B cell (primary cell): ENCODE measurements around the gene KLHDC8A. TPM values are rescaled to one million over a fixed set of nuclear protein-coding genes. Genes with fewer than 3 reads are reported as not detected.

Experiments
- ATAC-seq: fragments of 200-7000 bp; cut with Tn5 transposase; one replicate; pipeline ENCODE4 v1.10.0; 2021; ENCODE audit warnings: low read depth, mild to moderate bottlenecking, moderate number of reproducible peaks, moderate library complexity
- CTCF ChIA-PET: fragments of 350-600 bp; sonication (Branson Sonifier 250); formaldehyde crosslinking; loops from one replicate; lab custom pipeline; 2021; ENCODE audit warnings: antibody characterized with exemption, inconsistent platforms; lab: Charles Lee
- POLR2A ChIA-PET: fragments of 350-600 bp; sonication (Branson Sonifier 250); formaldehyde crosslinking; loops from one replicate; lab custom pipeline; 2021; ENCODE audit warnings: antibody characterized with exemption; lab: Charles Lee
- DNase-seq: peaks from one replicate; pipeline ENCODE4 v3.0.0; 2013
- H2AFZ ChIP-seq: 2 replicates; pipeline ENCODE4 v1.6.1; 2012; ENCODE audit warnings: mild to moderate bottlenecking, low read depth, low read length; ENCODE audit not compliant: insufficient read depth, poor library complexity, severe bottlenecking
- H3K27ac ChIP-seq, 2 donors: 1 replicate in 1 of 2; 2 replicates in 1 of 2; pipeline ENCODE4 v1.5.1; 2012 to 2013; ENCODE audit warnings: low read length in 2 of 2, mild to moderate bottlenecking in 2 of 2, moderate library complexity in 1 of 2
- H3K27me3 ChIP-seq, 4 experiments: fragments of 200-600 bp in 1 of 4; sonication (generic) in 1 of 4; replicated peaks in 1 of 4; 1 replicate in 2 of 4; 2 replicates in 2 of 4; pipeline versions ENCODE4 v1.6.1 to v1.7.0; 2013 to 2016; ENCODE audit warnings: low read length in 3 of 4, mild to moderate bottlenecking in 2 of 4, mixed read lengths in 1 of 4, moderate library complexity in 1 of 4; ENCODE audit not compliant: insufficient read depth in 4 of 4, control insufficient read depth in 3 of 4; ENCODE audit errors: control extremely low read depth in 1 of 4
- H3K36me3 ChIP-seq, 2 experiments: replicated peaks in 1 of 2; 1 replicate in 1 of 2; 2 replicates in 1 of 2; pipeline versions ENCODE4 v1.6.1 to v1.7.1; 2013; ENCODE audit warnings: low read length in 1 of 2; ENCODE audit not compliant: insufficient read depth in 2 of 2, control insufficient read depth in 1 of 2; ENCODE audit errors: control extremely low read depth in 1 of 2, extremely low read depth in 1 of 2
- H3K4me1 ChIP-seq, 2 donors: fragments of 200-600 bp in 1 of 2; sonication (generic) in 1 of 2; 1 replicate in 1 of 2; 2 replicates in 1 of 2; pipeline versions ENCODE4 v1.5.1 to v1.6.1; 2013 to 2017; ENCODE audit warnings: low read length in 2 of 2; ENCODE audit not compliant: control insufficient read depth in 2 of 2, insufficient read depth in 2 of 2
- H3K4me2 ChIP-seq: replicated peaks from 2 replicates; pipeline ENCODE3; 2012; ENCODE audit warnings: mild to moderate bottlenecking, low read depth, low read length; ENCODE audit not compliant: poor library complexity, severe bottlenecking
- H3K4me3 ChIP-seq, 5 experiments: fragments of 200-600 bp in 1 of 5; sonication (generic) in 1 of 5; 1 replicate in 3 of 5; 2 replicates in 2 of 5; pipeline versions ENCODE4 v1.5.1 to v1.7.0; 2011 to 2016; ENCODE audit warnings: low read length in 4 of 5, mild to moderate bottlenecking in 4 of 5, low read depth in 2 of 5, control low read depth in 1 of 5, moderate library complexity in 1 of 5; ENCODE audit not compliant: insufficient read depth in 1 of 5; ENCODE audit errors: control extremely low read depth in 1 of 5, extremely low read depth in 1 of 5
- H3K79me2 ChIP-seq: fragments of 200-600 bp; sonication (generic); one replicate; pipeline ENCODE4 v1.6.0; 2016; ENCODE audit warnings: low read length; ENCODE audit not compliant: control insufficient read depth, insufficient read depth
- H3K9ac ChIP-seq: fragments of 200-600 bp; sonication (generic); 2 replicates; pipeline ENCODE4 v1.6.1; 2017; ENCODE audit warnings: mild to moderate bottlenecking, low read length, moderate library complexity
- H3K9me3 ChIP-seq, 3 donors: one replicate each; pipeline versions ENCODE4 v1.6.1 to v1.7.1; 2013; ENCODE audit warnings: low read length in 2 of 3; ENCODE audit not compliant: control insufficient read depth in 2 of 3, insufficient read depth in 1 of 3; ENCODE audit errors: control extremely low read depth in 1 of 3
- H4K20me1 ChIP-seq: 2 replicates; pipeline ENCODE4 v1.6.0; 2012; ENCODE audit warnings: mild to moderate bottlenecking, low read length; ENCODE audit not compliant: insufficient read depth, control insufficient read depth, poor library complexity, severe bottlenecking
- H3K27ac Mint-ChIP-seq: one replicate; pipeline ENCODE4 v1.8.0; 2021; ENCODE audit warnings: mixed read lengths
- H3K27me3 Mint-ChIP-seq: one replicate; pipeline ENCODE4 v1.8.0; 2021; ENCODE audit warnings: mixed read lengths
- H3K4me1 Mint-ChIP-seq: one replicate; pipeline ENCODE4 v1.8.0; 2021; ENCODE audit warnings: mixed read lengths
- H3K4me3 Mint-ChIP-seq: one replicate; pipeline ENCODE4 v1.8.0; 2021; ENCODE audit warnings: mixed read lengths
- H3K9me3 Mint-ChIP-seq: one replicate; pipeline ENCODE4 v1.8.0; 2022; ENCODE audit warnings: mixed read lengths; ENCODE audit not compliant: insufficient read depth
- CTCF ChIP-seq: fragments of 200-600 bp; IDR thresholded peaks from one replicate; pipeline ENCODE4 v1.8.0; 2022; ENCODE audit warnings: antibody characterized with exemption, mild to moderate bottlenecking
- EZH2 ChIP-seq: IDR thresholded peaks from 2 replicates; pipeline ENCODE4 v1.6.1; 2012; ENCODE audit warnings: borderline replicate concordance, low read depth, mild to moderate bottlenecking, moderate library complexity, low read length; ENCODE audit not compliant: insufficient read depth, poor library complexity, severe bottlenecking
- WGBS: methylation state at CpG from one replicate; pipeline ENCODE4 v1.1.5; 2013; ENCODE audit warnings: missing lambda C conversion rate; ENCODE audit not compliant: insufficient coverage; 5-methylcytosine and 5-hydroxymethylcytosine counted together
- intact Hi-C: fragments of 100-400 bp; cut with micrococcal nuclease; formaldehyde crosslinking; loops from one replicate; pipeline ENCODE4 v1.10.0; 2022
- polyA plus RNA-seq: library from polyadenylated mRNA; depleted of rRNA; stranded (reverse); fragments of >200 nt; gene quantifications from 2 replicates; pipeline ENCODE4 v1.2.3, GENCODE V29; 2012
- total RNA-seq, 2 donors: library from RNA; stranded (reverse); fragments of 120-200 nt in 1 of 2; gene quantifications; 1 replicate in 1 of 2; 2 replicates in 1 of 2; pipeline versions ENCODE4 v1.2.3 to v1.2.4, GENCODE V29; 2013 to 2022

KLHDC8A gene
- total and polyA plus RNA-seq, 2 donors (not counting 1 experiment from before 2014, with no cell fraction given) = 0.39 to 0.60 TPM

DNA sequence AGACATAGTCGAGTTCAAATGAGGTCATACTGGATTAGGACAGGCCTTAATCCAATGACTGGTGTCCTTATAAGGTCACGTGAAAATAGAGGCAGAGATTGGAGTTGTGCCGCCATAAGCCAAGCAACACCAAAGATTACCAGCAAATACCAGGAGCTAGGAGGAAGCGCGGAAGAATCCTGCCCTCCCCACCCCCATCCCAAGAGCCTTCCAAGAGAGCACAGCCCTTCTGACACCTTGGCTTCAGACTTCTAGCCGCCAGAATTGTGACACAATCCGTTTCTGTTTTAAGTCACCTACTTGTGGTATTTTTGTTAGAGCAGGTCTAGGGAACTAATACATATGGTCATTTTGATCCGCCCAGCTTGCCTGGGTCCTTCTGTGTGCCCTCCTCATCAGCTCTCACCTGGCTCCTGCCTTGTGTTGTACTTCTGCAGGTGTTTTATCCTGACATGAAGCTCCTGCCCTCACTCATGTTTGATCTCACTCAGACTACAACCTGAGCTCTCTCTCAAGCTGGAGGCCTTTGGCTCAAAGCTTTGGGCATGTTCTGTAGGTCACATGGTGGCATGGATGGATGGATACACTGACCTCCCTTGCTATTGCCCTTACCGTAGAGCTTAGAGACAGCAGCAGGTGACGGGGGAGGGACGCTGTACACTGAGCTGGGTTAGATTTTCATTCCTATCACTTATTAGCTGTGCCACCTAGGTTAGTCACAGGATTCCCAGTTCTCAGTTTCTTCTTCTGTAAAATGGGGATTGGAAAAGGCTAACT, 24.5 kb downstream of the KLHDC8A start:
- Histone ChIP-seq H3K27me3 (peaks cover 0 to 3% (median 1%) of the 10 kb centered on the region in 4 experiments), H3K36me3 (no peaks in the 10 kb centered on the region), H3K79me2 (no peaks in the 10 kb centered on the region), H3K4me2 (no peak overlapping the region), H4K20me1 (no peaks in the 10 kb centered on the region), H3K27ac (no peak overlapping the region), H3K4me3 (no peak overlapping the region), H3K9ac (no peak overlapping the region), H3K4me1 (peaks cover 0 to 4% of the 10 kb centered on the region in 2 donors), H2AFZ (no peak overlapping the region), H3K9me3 (no peaks in the 10 kb centered on the region)
- Mint-ChIP-seq H3K4me3 (no peak overlapping the region), H3K27me3 (peaks cover 8% of the 10 kb centered on the region), H3K27ac (no peak overlapping the region), H3K4me1 (peaks cover 5% of the 10 kb centered on the region), H3K9me3 (no peaks in the 10 kb centered on the region)
- no peak for TF ChIP-seq EZH2
- no peak for TF ChIP-seq CTCF
- ATAC-seq (no peak), DNase-seq (no peak)
- intact Hi-C loops = no loop called here
- ChIA-PET CTCF (interaction anchor here (0.6 to 32.7 kb wide), 12 partner anchors 7 to 327 kb away, joined by 3 to 2421 read pairs (median 6); partner anchors contain the start of genes KLHDC8A and NUAK2), POLR2A (interaction anchor here (1.2 kb wide), 1 partner anchor 61 kb away, joined by 4 read pairs; no protein-coding TSS in a partner anchor)
- 75% methylated on average over 4 of the region's 11 CpGs for WGBS

DNA sequence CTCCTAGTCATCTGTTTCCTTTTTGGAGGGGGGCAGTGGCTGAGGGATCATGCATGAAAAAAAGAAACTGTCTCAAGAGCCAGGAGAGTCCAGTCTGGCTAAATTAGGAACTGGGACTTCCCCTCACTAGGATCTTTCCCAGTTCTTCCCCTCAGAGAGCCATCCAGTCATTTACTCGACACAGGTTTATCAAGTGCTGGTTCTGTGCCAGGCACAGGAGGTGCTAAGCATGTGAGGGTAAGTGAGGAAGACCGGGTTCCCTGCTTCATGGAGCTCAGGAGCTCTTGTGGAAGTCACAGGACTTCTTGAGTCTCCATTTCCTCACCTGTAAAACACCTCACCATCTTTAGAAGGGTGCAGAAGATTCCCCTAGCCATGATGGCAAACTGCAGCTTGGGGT, 26.6 kb downstream of the KLHDC8A start:
- no peak overlapping the region for H3K9ac ChIP-seq
- H4K20me1 ChIP-seq = no peaks in the 10 kb centered on the region
- H3K9me3 ChIP-seq = no peaks in the 10 kb centered on the region
- no peak overlapping the region for H3K4me2 ChIP-seq
- Mint-ChIP-seq H3K27ac (no peak overlapping the region), H3K4me3 (no peak overlapping the region), H3K4me1 (peaks cover 6% of the 10 kb centered on the region), H3K27me3 (peaks cover 14% of the 10 kb centered on the region), H3K9me3 (no peaks in the 10 kb centered on the region)
- POLR2A ChIA-PET = no interaction called here
- ATAC-seq (no peak), DNase-seq (no peak)
- no peak overlapping the region for H3K4me3 ChIP-seq
- TF ChIP-seq CTCF (no peak), EZH2 (no peak)
- WGBS = no CpG with 5 or more reads among the region's 2 CpGs
- no peaks in the 10 kb centered on the region for H3K36me3 ChIP-seq
- peaks cover 7% of the 10 kb centered on the region in 2 donors for H3K4me1 ChIP-seq
- H3K27ac ChIP-seq = no peak overlapping the region
- H3K27me3 ChIP-seq = peaks cover 0 to 8% (median 1%) of the 10 kb centered on the region in 4 experiments
- peaks cover 14% of the 10 kb centered on the region for H3K79me2 ChIP-seq
- H2AFZ ChIP-seq = no peak overlapping the region
- intact Hi-C loops = no loop called here
- CTCF ChIA-PET = interaction anchor here (0.6 to 32.7 kb wide), 5 partner anchors 24 to 194 kb away, joined by 3 to 2421 read pairs (median 10); partner anchors contain the start of gene NUAK2
